ENCODE data around the gene GPER1. TPM values are rescaled to one million over a fixed set of nuclear protein-coding genes. Genes with fewer than 3 reads are reported as not detected.

Gene GPER1
- total RNA-seq, 1 experiment from 2014 or later, result 0.28 TPM

GRCh38 chr7:1112109-1112508, 24.2 kb downstream of the GPER1 start:
- POLR2A ChIA-PET, result no interaction called here
- TF ChIP-seq CTCF (IDR thresholded peaks at IDR 0.05; ENCODE audit: unreplicated experiment), result no peak

DNA sequence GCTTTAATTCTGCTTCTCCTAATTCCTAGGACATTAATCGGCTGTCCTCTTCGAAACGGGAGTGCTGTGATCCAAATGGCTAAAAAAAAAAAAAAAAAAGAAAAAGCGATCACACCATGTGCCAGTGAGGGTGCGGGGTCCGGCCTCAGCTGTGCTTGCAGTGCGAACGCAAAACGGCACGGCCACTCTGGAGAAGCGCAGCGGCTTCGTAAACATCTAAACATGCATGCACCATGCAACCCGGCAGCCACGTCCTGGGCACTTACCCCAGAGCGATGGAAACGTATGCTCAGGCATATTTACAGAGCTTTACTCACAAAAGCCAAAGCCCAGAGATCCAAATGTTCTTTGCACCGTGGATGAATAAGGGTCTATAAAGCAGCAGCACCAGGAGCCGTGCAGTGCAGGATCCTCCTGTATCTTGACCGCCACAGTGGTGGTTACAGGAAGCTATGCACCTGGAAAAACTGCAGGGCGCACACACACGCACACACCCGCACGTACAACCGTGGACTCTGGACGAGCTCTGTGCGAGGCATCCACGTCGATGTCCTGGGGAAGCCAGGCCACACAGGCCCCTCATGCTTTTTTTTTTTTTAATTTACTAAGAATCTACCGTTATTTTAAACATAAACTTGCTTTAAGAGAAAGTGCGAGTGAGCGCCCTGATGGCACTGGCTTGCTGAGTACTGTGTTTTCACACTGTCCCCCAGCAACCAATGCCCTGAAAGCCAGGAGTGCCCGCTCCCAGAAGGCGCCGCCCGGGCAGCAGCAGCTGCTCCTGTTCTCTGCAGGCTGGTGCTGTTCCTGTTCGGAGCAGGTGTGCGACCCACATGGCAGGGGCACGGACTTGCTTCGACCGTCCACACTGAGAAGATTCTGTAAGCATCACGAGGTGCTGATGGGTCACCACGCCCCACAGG, 25.0 kb downstream of the GPER1 start:
- Mint-ChIP-seq H3K27me3 (ENCODE audit: insufficient read depth, unreplicated experiment) (no peaks in the 10 kb centered on the region), H3K36me3 (ENCODE audit: insufficient read depth, unreplicated experiment) (peaks cover 4% of the 10 kb centered on the region), H3K4me3 (ENCODE audit: unreplicated experiment) (no peak overlapping the region), H3K27ac (ENCODE audit: low read depth, unreplicated experiment) (no peak overlapping the region), H3K4me1 (ENCODE audit: insufficient read depth, unreplicated experiment) (no peaks in the 10 kb centered on the region), H3K9me3 (ENCODE audit: unreplicated experiment) (no peaks in the 10 kb centered on the region)
- intact Hi-C loops (cut with micrococcal nuclease), result no loop called here
- ChIA-PET CTCF (interaction anchor here (0.6 to 1.0 kb wide), 6 partner anchors 25 to 120 kb away, joined by 3 to 4 read pairs (median 3); partner anchors contain the start of gene GPER1), POLR2A (no interaction called here)
- BruUV-seq (replicated peaks), result no TSS peak
- no peak for DNase-seq (ENCODE audit: unreplicated experiment)
- TF ChIP-seq CTCF (IDR thresholded peaks at IDR 0.05; ENCODE audit: unreplicated experiment), result no peak

More at GRCh38 chr7:1112109-1112508, 24.2 kb downstream of the GPER1 start:
- H3K4me3 Mint-ChIP-seq (ENCODE audit: unreplicated experiment), result no peak overlapping the region
- CTCF ChIA-PET, result interaction anchor here (0.6 to 1.0 kb wide), 3 partner anchors 25 to 67 kb away, joined by 3 read pairs; partner anchors contain the start of gene GPER1
- no peak for DNase-seq (ENCODE audit: unreplicated experiment)
- no TSS peak for BruUV-seq (replicated peaks)
- no peaks in the 10 kb centered on the region for H3K9me3 Mint-ChIP-seq (ENCODE audit: unreplicated experiment)
- H3K36me3 Mint-ChIP-seq (ENCODE audit: insufficient read depth, unreplicated experiment), result no peaks in the 10 kb centered on the region
- H3K27ac Mint-ChIP-seq (ENCODE audit: low read depth, unreplicated experiment), result no peak overlapping the region
- H3K27me3 Mint-ChIP-seq (ENCODE audit: insufficient read depth, unreplicated experiment), result no peaks in the 10 kb centered on the region
- intact Hi-C loops (cut with micrococcal nuclease), result no loop called here
- no peaks in the 10 kb centered on the region for H3K4me1 Mint-ChIP-seq (ENCODE audit: insufficient read depth, unreplicated experiment)

- no peaks in the 10 kb centered on the region for H3K9me3 Mint-ChIP-seq (ENCODE audit: unreplicated experiment)
- BruUV-seq (replicated peaks), result no TSS peak
- no peak for DNase-seq (ENCODE audit: unreplicated experiment)
- peaks cover 5% of the 10 kb centered on the region for H3K36me3 Mint-ChIP-seq (ENCODE audit: insufficient read depth, unreplicated experiment)
- intact Hi-C loops (cut with micrococcal nuclease), result no loop called here
- TF ChIP-seq CTCF (IDR thresholded peaks at IDR 0.05; ENCODE audit: unreplicated experiment), result no peak
- H3K27me3 Mint-ChIP-seq (ENCODE audit: insufficient read depth, unreplicated experiment), result no peaks in the 10 kb centered on the region
- no peaks in the 10 kb centered on the region for H3K4me1 Mint-ChIP-seq (ENCODE audit: insufficient read depth, unreplicated experiment)
- CTCF ChIA-PET, result interaction anchor here (0.6 to 1.0 kb wide), 2 partner anchors 27 to 121 kb away, joined by 3 read pairs; no protein-coding TSS in a partner anchor
- POLR2A ChIA-PET, result no interaction called here
- H3K27ac Mint-ChIP-seq (ENCODE audit: low read depth, unreplicated experiment), result no peak overlapping the region
- no peak overlapping the region for H3K4me3 Mint-ChIP-seq (ENCODE audit: unreplicated experiment)
Measured at GRCh38 chr7:1113548-1113885, 25.6 kb downstream of the GPER1 start.

- no peak for DNase-seq (ENCODE audit: unreplicated experiment)
- Mint-ChIP-seq H3K4me1 (ENCODE audit: insufficient read depth, unreplicated experiment) (no peaks in the 10 kb centered on the region), H3K27ac (ENCODE audit: low read depth, unreplicated experiment) (no peak overlapping the region), H3K27me3 (ENCODE audit: insufficient read depth, unreplicated experiment) (no peaks in the 10 kb centered on the region), H3K9me3 (ENCODE audit: unreplicated experiment) (no peaks in the 10 kb centered on the region), H3K36me3 (ENCODE audit: insufficient read depth, unreplicated experiment) (peaks cover 5% of the 10 kb centered on the region), H3K4me3 (ENCODE audit: unreplicated experiment) (no peak overlapping the region)
- intact Hi-C loops (cut with micrococcal nuclease), result no loop called here
- TF ChIP-seq CTCF (IDR thresholded peaks at IDR 0.05; ENCODE audit: unreplicated experiment), result no peak
- ChIA-PET CTCF (interaction anchor here (0.5 to 1.0 kb wide), 3 partner anchors 28 to 360 kb away, joined by 3 read pairs; no protein-coding TSS in a partner anchor), POLR2A (no interaction called here)
- no TSS peak for BruUV-seq (replicated peaks)
Measured at GRCh38 chr7:1114088-1114487, 26.2 kb downstream of the GPER1 start.

Measured in MCF 10A (cell line).